H1 (cell line): ENCODE data around the gene FRMD4B. TPM values are rescaled to one million over a fixed set of nuclear protein-coding genes. Genes with fewer than 3 reads are reported as not detected.

Experiments used
- CTCF ChIA-PET: fragments of 300-600 bp; sonication (Branson Sonifier 250); formaldehyde crosslinking; loops from one replicate; lab custom pipeline; 2021; ENCODE audit not compliant: partially characterized antibody; lab: Charles Lee
- POLR2A ChIA-PET: fragments of 300-600 bp; sonication (Branson Sonifier 250); formaldehyde crosslinking; loops from one replicate; lab custom pipeline; 2021; ENCODE audit warnings: inconsistent platforms; ENCODE audit not compliant: partially characterized antibody; lab: Charles Lee
- DNase-seq, 2 experiments: peaks; one replicate each; pipeline versions ENCODE4 v3.0.0 to v3.0.0-alpha.2; 2010 to 2022; ENCODE audit warnings: low spot score in 2 of 2, low read depth in 1 of 2, mixed read lengths in 1 of 2
- FAIRE-seq: peaks from 2 replicates; lab custom pipeline; 2011; peaks lifted over from hg19 to GRCh38; lab: Jason Lieb, UNC
- H2AFZ ChIP-seq: 2 replicates; pipeline ENCODE4 v1.8.1; 2012; ENCODE audit warnings: low read length, inconsistent platforms
- H2AK5ac ChIP-seq: 2 replicates; pipeline ENCODE4 v1.6.1; 2013; ENCODE audit warnings: low read depth, low read length
- H2BK120ac ChIP-seq: replicated peaks from 2 replicates; pipeline ENCODE3; 2013; ENCODE audit warnings: low read depth, low read length, inconsistent platforms
- H2BK12ac ChIP-seq: 2 replicates; pipeline ENCODE4 v1.6.1; 2013; ENCODE audit warnings: low read depth, low read length
- H2BK15ac ChIP-seq: 2 replicates; pipeline ENCODE4 v1.6.1; 2013; ENCODE audit warnings: low read length
- H2BK20ac ChIP-seq: 2 replicates; pipeline ENCODE4 v1.6.1; 2013; ENCODE audit warnings: low read length
- H2BK5ac ChIP-seq: 2 replicates; pipeline ENCODE4 v1.6.1; 2013; ENCODE audit warnings: low read depth, low read length
- H3K14ac ChIP-seq: 2 replicates; pipeline ENCODE4 v1.6.1; 2013; ENCODE audit warnings: inconsistent platforms; ENCODE audit not compliant: insufficient read length
- H3K18ac ChIP-seq: 2 replicates; pipeline ENCODE4 v1.6.1; 2013; ENCODE audit warnings: low read length; ENCODE audit errors: extremely low read depth
- H3K23ac ChIP-seq: 2 replicates; pipeline ENCODE4 v1.6.1; 2013; ENCODE audit warnings: inconsistent platforms; ENCODE audit not compliant: insufficient read length
- H3K23me2 ChIP-seq: 2 replicates; pipeline ENCODE4 v1.6.1; 2013; ENCODE audit warnings: low read depth, low read length
- H3K27ac ChIP-seq: 2 replicates; pipeline ENCODE4 v1.6.1; 2011; ENCODE audit warnings: low read depth, low read length, inconsistent platforms
- H3K27me3 ChIP-seq, 4 experiments: replicated peaks in 1 of 4; 1 replicate in 1 of 4; 2 replicates in 3 of 4; pipeline versions ENCODE4 v1.6.1 to v1.8.1; 2011 to 2013; ENCODE audit warnings: low read length in 3 of 4, mild to moderate bottlenecking in 3 of 4, inconsistent platforms in 2 of 4, mixed read lengths in 2 of 4, moderate library complexity in 1 of 4; ENCODE audit not compliant: control insufficient read depth in 3 of 4, insufficient read depth in 3 of 4; ENCODE audit errors: extremely low read depth in 1 of 4
- H3K36me3 ChIP-seq, 4 experiments: 2 replicates each; pipeline versions ENCODE4 v1.6.1 to v1.8.1; 2011 to 2013; ENCODE audit warnings: mild to moderate bottlenecking in 4 of 4, low read length in 3 of 4, moderate library complexity in 2 of 4, control low read depth in 1 of 4, inconsistent platforms in 1 of 4; ENCODE audit not compliant: insufficient read depth in 4 of 4, control insufficient read depth in 2 of 4
- H3K4ac ChIP-seq: replicated peaks from 2 replicates; pipeline ENCODE3; 2013; ENCODE audit warnings: low read length, low read depth, mixed read lengths, inconsistent platforms; ENCODE audit not compliant: insufficient read length
- H3K4me1 ChIP-seq, 4 experiments: replicated peaks in 1 of 4; 1 replicate in 1 of 4; 2 replicates in 3 of 4; pipeline versions ENCODE4 v1.6.1 to v1.8.1; 2011 to 2013; ENCODE audit warnings: low read length in 3 of 4, inconsistent platforms in 2 of 4, mixed read lengths in 1 of 4; ENCODE audit not compliant: insufficient read depth in 4 of 4, control insufficient read depth in 3 of 4
- H3K4me2 ChIP-seq, 2 experiments: 2 replicates each; pipeline versions ENCODE4 v1.6.1 to v1.8.1; 2011 to 2013; ENCODE audit warnings: low read depth in 2 of 2, low read length in 2 of 2, control low read depth in 1 of 2, inconsistent platforms in 1 of 2, mild to moderate bottlenecking in 1 of 2; ENCODE audit not compliant: insufficient read depth in 1 of 2
- H3K4me3 ChIP-seq, 4 experiments: fragments of 200-600, 300-600 bp in 1 of 4; sonication (generic), shearing (Covaris generic), sonication (Bioruptor Twin) in 1 of 4; 2 replicates each; pipeline versions ENCODE4 v1.5.1 to v1.8.1; 2011 to 2016; ENCODE audit warnings: low read length in 4 of 4, low read depth in 3 of 4, control low read depth in 2 of 4, inconsistent platforms in 2 of 4, mild to moderate bottlenecking in 2 of 4, mixed read lengths in 1 of 4, moderate library complexity in 1 of 4; ENCODE audit not compliant: insufficient read depth in 2 of 4; ENCODE audit errors: extremely low read depth in 1 of 4
- H3K56ac ChIP-seq: replicated peaks from 2 replicates; pipeline ENCODE3; 2013; ENCODE audit warnings: low read depth, mild to moderate bottlenecking, mixed read lengths, low read length, inconsistent platforms; ENCODE audit not compliant: insufficient read length
- H3K79me1 ChIP-seq: 2 replicates; pipeline ENCODE4 v1.6.1; 2013; ENCODE audit warnings: low read depth, low read length, control low read depth
- H3K79me2 ChIP-seq, 2 experiments: 2 replicates each; pipeline versions ENCODE4 v1.6.1 to v1.8.1; 2012 to 2013; ENCODE audit warnings: low read length in 2 of 2, mild to moderate bottlenecking in 2 of 2, inconsistent platforms in 1 of 2; ENCODE audit not compliant: insufficient read depth in 2 of 2, control insufficient read depth in 1 of 2
- H3K9ac ChIP-seq, 4 experiments: replicated peaks in 1 of 4; 1 replicate in 1 of 4; 2 replicates in 3 of 4; pipeline versions ENCODE4 v1.6.1 to v1.8.1; 2011 to 2013; ENCODE audit warnings: low read depth in 3 of 4, low read length in 3 of 4, control low read depth in 2 of 4, mild to moderate bottlenecking in 2 of 4, moderate library complexity in 2 of 4, inconsistent platforms in 1 of 4; ENCODE audit errors: extremely low read depth in 1 of 4
- H3K9me3 ChIP-seq, 2 experiments: 2 replicates each; pipeline versions ENCODE4 v1.6.1 to v1.8.1; 2012 to 2013; ENCODE audit warnings: mild to moderate bottlenecking in 2 of 2, moderate library complexity in 2 of 2, control low read depth in 1 of 2, inconsistent platforms in 1 of 2, low read depth in 1 of 2, low read length in 1 of 2, mixed read lengths in 1 of 2; ENCODE audit not compliant: insufficient read depth in 2 of 2
- H4K20me1 ChIP-seq, 2 experiments: replicated peaks in 1 of 2; 2 replicates each; pipeline versions ENCODE3 to v1.8.1; 2011 to 2013; ENCODE audit warnings: inconsistent platforms in 2 of 2, low read length in 2 of 2, mild to moderate bottlenecking in 1 of 2; ENCODE audit not compliant: insufficient read depth in 2 of 2, control insufficient read depth in 1 of 2
- H4K5ac ChIP-seq: 2 replicates; pipeline ENCODE4 v1.6.1; 2013; ENCODE audit warnings: low read length, low read depth, mixed read lengths, inconsistent platforms; ENCODE audit not compliant: insufficient read length
- H4K8ac ChIP-seq: 2 replicates; pipeline ENCODE4 v1.8.0; 2013; ENCODE audit warnings: mild to moderate bottlenecking, moderate library complexity, low read length, inconsistent platforms; ENCODE audit not compliant: insufficient read depth; ENCODE audit errors: extremely low read depth
- H4K91ac ChIP-seq: replicated peaks from 2 replicates; pipeline ENCODE3; 2013; ENCODE audit warnings: low read length, mixed read lengths, inconsistent platforms; ENCODE audit not compliant: insufficient read length
- CBX5 ChIP-seq: fragments of 300-800, 300-1000 bp; sonication (generic); IDR thresholded peaks from 2 replicates; pipeline ENCODE4 v1.7.1; 2016; ENCODE audit warnings: antibody characterized with exemption, low read length, low read depth
- CTCF ChIP-seq, 3 experiments: IDR thresholded peaks; 1 replicate in 2 of 3; 2 replicates in 1 of 3; pipeline versions ENCODE4 v1.5.1 to v1.6.1; 2011; ENCODE audit warnings: low read length in 3 of 3, mild to moderate bottlenecking in 3 of 3, inconsistent platforms in 2 of 3, low read depth in 1 of 3, moderate library complexity in 1 of 3; ENCODE audit not compliant: insufficient read depth in 1 of 3; ENCODE audit errors: control extremely low read depth in 1 of 3
- FOSL1 ChIP-seq: IDR thresholded peaks from 2 replicates; pipeline ENCODE4 v1.6.1; 2011; ENCODE audit warnings: mild to moderate bottlenecking, low read depth, low read length, moderate library complexity; ENCODE audit not compliant: insufficient read depth
- HDAC2 ChIP-seq, 2 experiments: fragments of 300-600 bp in 1 of 2; sonication (generic) in 1 of 2; IDR thresholded peaks; 2 replicates each; pipeline ENCODE4 v1.6.1; 2011 to 2012; ENCODE audit warnings: low read depth in 2 of 2, low read length in 2 of 2, mild to moderate bottlenecking in 2 of 2, moderate library complexity in 2 of 2, borderline replicate concordance in 1 of 2, inconsistent platforms in 1 of 2
- JUN ChIP-seq: IDR thresholded peaks from 2 replicates; pipeline ENCODE4 v1.6.1; 2011; ENCODE audit warnings: low read depth, mild to moderate bottlenecking, improper control_type of control experiment, low read length
- MAFK ChIP-seq: IDR thresholded peaks from 2 replicates; pipeline ENCODE4 v1.6.1; 2012; ENCODE audit warnings: low read depth, mild to moderate bottlenecking, improper control_type of control experiment, low read length
- RXRA ChIP-seq: IDR thresholded peaks from 2 replicates; pipeline ENCODE4 v1.6.1; 2011; ENCODE audit warnings: low read depth, mild to moderate bottlenecking, low read length, moderate library complexity; ENCODE audit not compliant: insufficient read depth
- SAP30 ChIP-seq: fragments of 300-600 bp; sonication (generic); IDR thresholded peaks from 2 replicates; pipeline ENCODE4 v1.7.1; 2012; ENCODE audit warnings: low read length, moderate library complexity, mild to moderate bottlenecking, inconsistent platforms; ENCODE audit not compliant: insufficient read depth, insufficient replicate concordance
- YY1 ChIP-seq: IDR thresholded peaks from 2 replicates; pipeline ENCODE4 v1.6.1; 2011; ENCODE audit warnings: low read depth, mild to moderate bottlenecking, low read length
- WGBS, 2 experiments: shearing (Covaris generic) in 1 of 2; methylation state at CpG; one replicate each; pipeline versions ENCODE4 v1.1.6 to v1.1.7; 2013 to 2015; ENCODE audit warnings: low lambda C conversion rate in 2 of 2, mixed read lengths in 2 of 2, inconsistent platforms in 1 of 2, low coverage in 1 of 2, missing lambda C conversion rate in 1 of 2; ENCODE audit not compliant: insufficient replicate concordance in 2 of 2, insufficient coverage in 1 of 2, insufficient read length in 1 of 2; ENCODE audit errors: extremely low coverage in 1 of 2, missing lambda C conversion rate in 1 of 2; 5-methylcytosine and 5-hydroxymethylcytosine counted together
- polyA plus RNA-seq, 7 experiments: library from polyadenylated mRNA; depleted of rRNA in 3 of 7; stranded (reverse) in 5 of 7; unstranded in 2 of 7; fragments of >200 nt in 5 of 7; fragments of 200-250 nt in 2 of 7; gene quantifications; 1 replicate in 5 of 7; 2 replicates in 1 of 7; 4 replicates in 1 of 7; pipeline versions ENCODE4 v1.2.1 to v1.2.3, GENCODE V29; 2011 to 2013; ENCODE audit warnings: missing spikeins in 2 of 7, mixed read lengths in 2 of 7
- total RNA-seq: library from RNA; stranded (reverse); fragmentation: NEBNext Ultra II Directional; extraction: Animal tissue kit (Norgen Biotek cat#: 25700); gene quantifications from 2 replicates; pipeline ENCODE4 v1.2.1, GENCODE V29; 2021
- TF ChIP-seq, protein P1 (sequence below): IDR thresholded peaks from 2 replicates; pipeline ENCODE4 v1.6.1; 2011; ENCODE audit warnings: low read depth, mild to moderate bottlenecking, low read length; ENCODE audit not compliant: insufficient read depth

The FRMD4B gene
- total and polyA plus RNA-seq, 2 of the 8 experiments (the other 6 are each of a cell fraction or from before 2014, with no cell fraction given), result 2.7 to 7.2 TPM

GRCh38 chr3:69319652-69320051 is 66.2 kb downstream of the FRMD4B start:
- no peak overlapping the region for H3K56ac ChIP-seq
- H3K23me2 ChIP-seq, result no peaks in the 10 kb centered on the region
- no peaks in the 10 kb centered on the region for H3K9me3 ChIP-seq
- H2BK15ac ChIP-seq, result no peak overlapping the region
- no peak overlapping the region for H2AFZ ChIP-seq
- no peak overlapping the region for H2BK5ac ChIP-seq
- no peaks in the 10 kb centered on the region for H3K79me1 ChIP-seq
- no peak overlapping the region for H2AK5ac ChIP-seq
- H3K18ac ChIP-seq, result no peak overlapping the region
- H4K8ac ChIP-seq, result no peak overlapping the region
- H3K36me3 ChIP-seq, result no peaks in the 10 kb centered on the region
- H3K4me1 ChIP-seq, result peaks cover 0 to 4% (median 0%) of the 10 kb centered on the region in 4 experiments; a peak in 1 of 7 replicates
- no peak overlapping the region for H3K9ac ChIP-seq
- no peak overlapping the region for H2BK120ac ChIP-seq
- H3K14ac ChIP-seq, result no peak overlapping the region
- H3K4me3 ChIP-seq, result no peak overlapping the region
- no peak overlapping the region for H2BK20ac ChIP-seq
- 90% methylated on average over 4 of the region's 4 CpGs; no CpG with 5 or more reads in 1 of the 2 experiments for WGBS, 2 experiments
- FAIRE-seq (no peak), DNase-seq (no peak)
- peaks cover 0 to 2% of the 10 kb centered on the region in 2 experiments for H4K20me1 ChIP-seq
- no peak overlapping the region for H2BK12ac ChIP-seq
- ChIA-PET POLR2A (no interaction called here), CTCF (interaction anchor here (2.4 to 8.9 kb wide), 3 partner anchors 8 to 106 kb away, joined by 12 to 95 read pairs (median 47); no protein-coding TSS in a partner anchor)
- no peak overlapping the region for H4K5ac ChIP-seq
- H3K79me2 ChIP-seq, result no peaks in the 10 kb centered on the region
- H3K27ac ChIP-seq, result no peak overlapping the region
- no peak overlapping the region for H3K23ac ChIP-seq
- H3K4ac ChIP-seq, result no peak overlapping the region
- H3K4me2 ChIP-seq, result no peak overlapping the region
- no peak overlapping the region for H4K91ac ChIP-seq
- no peaks in the 10 kb centered on the region; a peak in 2 of 7 replicates for H3K27me3 ChIP-seq
- TF ChIP-seq CBX5, result no peak
- TF ChIP-seq, protein P1, sequence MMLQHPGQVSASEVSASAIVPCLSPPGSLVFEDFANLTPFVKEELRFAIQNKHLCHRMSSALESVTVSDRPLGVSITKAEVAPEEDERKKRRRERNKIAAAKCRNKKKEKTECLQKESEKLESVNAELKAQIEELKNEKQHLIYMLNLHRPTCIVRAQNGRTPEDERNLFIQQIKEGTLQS, result no peak
- TF ChIP-seq HDAC2 (IDR thresholded peaks at IDR 0.05; ENCODE audit: borderline replicate concordance in 1 of 2, low read depth in 2 of 2, low read length in 2 of 2), result no peak
- no peak for TF ChIP-seq MAFK
- TF ChIP-seq SAP30, result no peak
- TF ChIP-seq RXRA, result no peak
- no peak for TF ChIP-seq JUN
- TF ChIP-seq YY1, result no peak
- no peak for TF ChIP-seq FOSL1
- no peak for TF ChIP-seq CTCF (IDR thresholded peaks at IDR 0.05; ENCODE audit: control extremely low read depth in 1 of 3, insufficient read depth in 1 of 3, low read depth in 1 of 3, low read length in 3 of 3)
